ENCODE data around the gene COPS8.

Gene COPS8

DNA sequence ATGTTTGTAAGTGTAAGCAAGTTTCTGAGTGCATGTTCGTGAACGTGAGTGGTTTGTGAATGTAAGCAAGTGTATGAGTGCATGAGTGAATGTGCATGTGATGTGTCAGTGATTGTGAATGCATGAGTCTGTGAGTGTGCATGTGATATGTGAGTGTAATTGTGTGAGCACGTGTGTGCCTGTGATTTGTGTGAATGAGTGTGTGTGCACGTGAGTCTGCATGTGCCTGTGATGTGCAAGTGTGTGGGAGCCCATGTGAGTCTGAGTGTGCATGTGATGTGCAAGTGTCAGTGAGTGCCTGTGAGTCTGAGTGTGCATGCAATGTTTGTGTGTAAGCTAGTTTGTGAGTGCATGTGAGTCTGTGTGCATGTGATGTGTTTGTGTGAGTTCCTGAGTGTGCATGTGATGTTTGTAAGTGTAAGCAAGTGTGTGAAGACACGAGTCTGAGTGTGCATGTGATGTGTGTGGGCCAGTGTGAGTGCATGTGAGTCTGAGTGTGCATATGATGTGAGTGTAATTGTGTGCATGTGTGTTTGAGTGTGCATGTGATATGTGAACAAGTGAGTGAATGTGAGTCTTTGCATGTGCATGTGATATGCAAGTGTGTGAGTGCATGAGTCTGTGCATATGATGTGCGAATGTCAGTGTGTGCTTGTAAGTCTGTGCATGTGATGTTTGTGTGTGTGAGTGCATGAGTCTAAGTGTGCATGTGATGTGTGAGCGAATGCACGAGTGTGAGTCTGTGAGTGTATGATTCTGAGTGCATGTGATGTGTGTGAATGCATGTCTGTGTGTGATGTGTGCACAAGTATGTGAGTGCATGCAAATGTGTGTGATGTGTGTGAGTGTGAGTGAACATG lies 45.1 kb downstream of the COPS8 start:
- no peak for DNase-seq (ENCODE audit: low read depth, low spot score)

DNA sequence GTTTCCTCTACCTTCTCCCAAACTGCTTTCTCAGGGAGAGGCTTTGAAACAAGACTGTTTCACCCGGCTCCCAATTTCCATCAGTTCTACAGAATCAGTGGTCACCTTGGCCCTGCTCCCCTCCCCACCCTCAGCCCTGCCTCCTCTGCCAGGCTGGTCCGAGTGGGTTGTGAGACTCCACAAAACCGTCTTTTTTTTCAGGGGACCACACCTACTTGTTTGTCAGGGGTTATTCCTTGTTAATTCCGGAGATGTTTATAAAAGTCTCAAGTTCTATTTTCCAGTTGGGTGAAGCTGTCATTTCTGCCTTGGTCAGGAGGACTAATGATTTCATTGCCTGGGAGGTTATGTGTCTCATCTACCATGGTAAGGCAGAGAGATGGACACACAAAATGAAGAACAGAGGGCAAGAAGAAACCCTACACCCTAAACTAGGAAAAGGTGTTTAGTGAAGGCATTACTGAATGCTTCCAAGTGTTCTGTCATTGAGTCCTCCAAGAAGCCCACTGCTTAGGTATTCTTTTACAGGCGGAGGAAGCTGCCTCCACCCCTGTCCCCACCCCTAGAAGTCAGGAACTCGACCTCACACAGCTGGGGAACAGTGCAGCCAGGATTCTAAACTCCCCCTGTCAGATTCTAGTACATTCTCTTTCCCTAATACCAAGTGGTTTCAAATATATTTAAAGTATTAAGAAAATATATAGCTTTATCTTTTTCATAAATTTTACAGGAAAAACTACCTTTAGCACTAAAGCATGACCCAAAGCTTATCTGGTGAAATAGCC lies 46.3 kb downstream of the COPS8 start:
- DNase-seq (ENCODE audit: low read depth, low spot score) = no peak

DNA sequence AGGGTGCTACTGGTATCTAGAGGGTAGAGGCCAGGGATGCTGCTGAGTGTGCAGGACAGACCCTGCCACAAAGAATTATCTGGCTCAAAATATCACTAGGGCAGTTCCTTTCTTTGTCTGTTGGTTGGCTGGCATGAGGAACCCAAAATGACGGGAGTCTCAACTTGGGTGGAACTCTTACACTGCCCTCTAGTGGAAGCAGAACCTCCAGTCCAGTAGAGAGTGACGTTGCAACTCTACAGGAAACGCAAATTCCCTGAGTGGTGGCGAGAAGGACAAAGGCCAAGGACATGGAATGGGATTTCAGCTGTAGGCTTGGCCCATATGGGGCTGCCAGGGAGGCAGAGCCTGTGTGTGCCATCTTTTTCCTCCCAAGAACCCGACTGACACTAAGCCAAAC lies 47.1 kb downstream of the COPS8 start:
- DNase-seq (ENCODE audit: low read depth, low spot score) = no peak

DNA sequence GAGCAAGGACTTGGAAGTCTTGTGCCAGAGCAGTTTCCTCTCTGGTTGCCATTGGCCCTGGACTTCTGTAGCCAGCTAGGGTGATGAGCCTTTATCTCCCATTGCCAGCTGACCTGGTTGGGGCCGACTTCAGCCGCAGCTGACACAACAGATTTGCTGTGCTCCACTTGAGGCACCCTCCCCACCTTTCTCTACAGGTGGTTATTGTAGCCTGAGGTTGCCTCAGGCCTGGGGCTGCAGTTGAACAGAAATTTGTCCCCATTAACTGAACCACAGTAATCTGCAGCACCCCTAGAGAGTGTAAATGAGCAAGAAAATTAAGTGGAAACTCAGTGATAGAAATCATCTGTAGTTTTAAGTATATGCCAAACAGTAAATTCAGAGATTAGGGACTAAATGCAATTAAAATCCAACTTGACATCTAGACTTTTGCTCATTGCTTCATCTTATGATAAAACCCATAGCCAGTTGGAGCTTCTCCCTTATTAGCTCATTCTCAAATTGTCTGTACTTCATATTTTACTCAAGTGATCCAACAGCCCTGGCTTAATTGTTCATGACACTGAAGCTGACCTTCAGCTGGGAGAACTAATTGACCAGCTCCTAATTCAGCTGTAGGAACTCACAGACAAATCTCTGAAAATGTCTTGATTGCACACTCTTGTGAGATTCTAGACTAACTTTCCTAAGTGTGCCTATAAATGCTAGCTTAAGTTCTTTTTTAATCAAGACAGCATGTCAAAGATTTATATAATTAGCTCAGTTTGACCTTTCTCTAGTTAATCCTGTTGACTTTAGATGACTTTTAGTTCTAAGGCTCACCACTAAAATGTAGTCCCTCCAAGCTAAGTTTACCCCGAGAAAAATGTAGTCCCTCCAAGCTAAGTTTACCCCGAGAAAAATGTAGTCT lies 48.9 kb downstream of the COPS8 start:
- DNase-seq (ENCODE audit: low read depth, low spot score) = no peak

DNA sequence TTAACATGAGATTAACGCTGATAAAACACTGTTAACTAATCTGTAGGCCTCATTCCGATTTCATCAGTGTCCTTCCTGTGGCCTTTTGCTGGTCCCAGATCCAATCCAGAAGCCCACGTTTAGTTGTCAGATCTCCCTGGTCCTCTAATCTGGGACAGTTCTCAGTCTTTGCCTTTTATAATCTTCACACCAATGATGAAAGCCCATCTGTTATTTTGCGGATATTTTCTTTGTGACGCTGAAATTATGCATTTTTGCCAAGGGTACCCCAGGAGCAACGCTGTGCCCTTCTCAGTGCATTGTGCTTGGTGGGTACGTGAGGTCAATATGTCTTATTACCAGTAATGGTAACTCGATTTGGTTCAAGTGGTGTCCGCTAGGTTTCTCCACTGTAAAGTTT lies 51.1 kb downstream of the COPS8 start:
- no peak for DNase-seq (ENCODE audit: low read depth, low spot score)

DNA sequence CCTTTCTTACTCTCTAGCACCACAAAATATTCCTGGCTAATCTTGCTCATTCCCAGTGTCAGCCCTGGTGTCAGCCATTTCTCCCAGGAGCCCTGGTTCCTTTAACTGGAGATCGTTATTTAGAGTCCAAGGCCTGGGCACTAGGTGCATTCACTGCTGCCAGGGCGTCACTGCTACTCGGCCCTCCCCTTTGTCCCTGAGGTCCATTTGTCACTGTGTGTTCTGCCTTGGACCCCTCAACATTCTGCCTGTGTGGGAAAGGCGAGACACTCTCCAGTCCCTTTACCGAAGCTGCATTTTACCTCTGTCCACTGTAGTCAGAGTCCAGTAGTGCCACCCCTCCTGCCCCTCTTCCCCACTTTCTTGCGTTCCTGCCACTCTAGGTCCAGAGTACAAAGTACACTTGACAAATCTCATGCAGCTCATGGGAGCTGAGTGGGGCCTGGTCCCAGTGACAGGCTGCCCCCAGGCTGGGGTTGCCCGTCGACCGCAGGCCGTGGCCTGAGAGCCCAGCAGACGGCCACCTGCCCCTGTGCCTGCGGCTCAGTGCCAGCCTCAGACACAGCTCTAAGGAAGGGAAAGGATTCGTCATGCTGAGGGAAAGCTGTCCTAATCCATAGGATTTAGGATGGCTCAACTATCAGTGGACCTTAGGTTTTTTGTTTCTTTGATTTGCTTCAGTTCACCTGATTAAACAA lies 52.1 kb downstream of the COPS8 start:
- no peak for DNase-seq (ENCODE audit: low read depth, low spot score)

DNA sequence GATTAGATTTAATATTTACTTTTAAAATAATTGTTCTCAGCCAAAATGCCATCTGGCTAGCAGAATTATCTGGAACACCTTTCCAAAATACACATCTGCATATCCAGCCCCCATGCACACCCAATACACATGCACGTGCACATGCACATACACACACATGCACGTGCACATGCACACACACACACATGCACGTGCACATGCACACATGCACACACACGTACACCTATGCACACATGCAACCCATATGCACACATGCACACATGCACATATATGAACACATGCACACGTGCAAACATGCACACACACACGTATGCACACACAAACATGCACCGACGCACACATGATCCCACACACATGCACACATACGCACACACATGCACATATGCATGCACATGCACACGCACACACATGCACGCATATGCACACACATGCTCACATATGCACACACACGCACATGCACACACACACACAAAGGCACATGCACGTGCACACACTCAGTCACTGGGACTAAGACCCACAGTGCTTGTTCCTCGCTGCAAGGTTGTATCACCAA lies 53.5 kb downstream of the COPS8 start:
- DNase-seq (ENCODE audit: low read depth, low spot score) = no peak

DNA sequence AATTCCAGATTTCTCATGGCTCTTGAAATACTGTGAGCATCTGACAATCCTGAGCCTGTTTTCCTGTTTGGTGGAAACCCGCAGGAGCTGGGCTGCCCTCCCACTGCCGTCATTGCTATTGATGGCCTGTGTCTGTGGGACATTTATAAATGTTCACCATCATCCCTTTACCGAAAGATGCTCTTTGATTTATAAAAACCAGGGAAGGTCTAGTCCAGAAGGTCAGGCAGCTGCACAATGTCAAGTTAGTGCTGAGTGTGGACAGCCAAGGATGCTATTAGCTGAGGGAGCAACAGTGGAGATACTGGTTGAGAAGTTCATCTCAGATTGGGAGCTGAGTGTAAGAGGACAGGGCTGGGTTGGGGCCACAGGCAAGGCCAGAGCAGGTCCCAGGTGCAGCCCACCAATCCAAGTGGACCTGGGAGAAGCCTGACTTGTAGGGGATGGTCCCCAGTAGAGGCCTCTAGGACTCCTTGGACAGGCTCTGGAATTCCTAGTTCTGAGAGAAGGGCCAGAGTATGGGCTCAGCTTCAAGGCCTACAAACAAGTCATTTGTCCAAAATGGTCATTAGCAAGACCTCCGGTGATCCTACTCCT lies 55.1 kb downstream of the COPS8 start:
- DNase-seq (ENCODE audit: low read depth, low spot score) = no peak

DNA sequence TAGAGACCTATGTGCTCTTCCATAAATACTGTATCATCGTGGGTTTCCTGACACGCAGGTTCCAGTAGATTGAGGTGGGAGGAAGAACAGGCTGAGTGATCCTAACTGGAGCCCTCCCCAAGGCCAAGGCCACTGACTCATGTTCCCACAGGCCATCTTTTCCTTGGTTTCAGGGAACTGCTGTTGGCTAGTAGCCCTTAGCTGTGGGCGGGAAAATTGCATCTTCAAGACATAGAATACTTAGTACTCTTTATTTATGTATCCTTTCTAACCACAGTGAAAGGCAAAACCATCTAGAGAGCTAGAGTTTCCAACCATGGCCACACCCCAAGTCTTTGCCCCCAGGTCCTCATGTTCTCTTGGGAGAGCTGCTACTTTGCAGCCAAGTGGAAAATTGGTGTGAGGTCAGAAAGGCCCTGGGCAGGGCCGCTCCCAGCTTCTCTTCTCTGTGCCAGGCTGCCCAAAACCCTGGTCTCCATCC lies 55.9 kb downstream of the COPS8 start:
- no peak for DNase-seq (ENCODE audit: low read depth, low spot score)

DNA sequence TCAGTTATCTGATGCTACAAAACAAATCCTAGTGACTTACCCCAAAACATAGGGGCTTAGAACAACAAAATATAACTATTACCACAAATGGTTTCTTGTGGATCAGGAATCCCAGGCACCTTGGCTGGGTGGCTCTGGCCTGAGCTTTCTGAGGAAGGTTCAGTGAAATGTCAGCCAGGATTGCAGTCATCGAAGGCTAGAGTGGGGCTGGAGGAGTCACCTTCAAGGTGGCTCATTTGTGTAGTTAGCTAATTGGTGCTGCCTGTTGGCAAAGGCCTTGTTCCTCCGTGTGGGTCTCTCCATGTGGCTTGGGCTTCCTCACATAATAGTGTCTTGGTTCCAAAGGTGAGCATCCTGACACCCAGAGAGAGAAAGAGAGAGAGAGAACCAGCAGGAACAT lies 57.4 kb downstream of the COPS8 start:
- no peak for DNase-seq (ENCODE audit: low read depth, low spot score)

DNA sequence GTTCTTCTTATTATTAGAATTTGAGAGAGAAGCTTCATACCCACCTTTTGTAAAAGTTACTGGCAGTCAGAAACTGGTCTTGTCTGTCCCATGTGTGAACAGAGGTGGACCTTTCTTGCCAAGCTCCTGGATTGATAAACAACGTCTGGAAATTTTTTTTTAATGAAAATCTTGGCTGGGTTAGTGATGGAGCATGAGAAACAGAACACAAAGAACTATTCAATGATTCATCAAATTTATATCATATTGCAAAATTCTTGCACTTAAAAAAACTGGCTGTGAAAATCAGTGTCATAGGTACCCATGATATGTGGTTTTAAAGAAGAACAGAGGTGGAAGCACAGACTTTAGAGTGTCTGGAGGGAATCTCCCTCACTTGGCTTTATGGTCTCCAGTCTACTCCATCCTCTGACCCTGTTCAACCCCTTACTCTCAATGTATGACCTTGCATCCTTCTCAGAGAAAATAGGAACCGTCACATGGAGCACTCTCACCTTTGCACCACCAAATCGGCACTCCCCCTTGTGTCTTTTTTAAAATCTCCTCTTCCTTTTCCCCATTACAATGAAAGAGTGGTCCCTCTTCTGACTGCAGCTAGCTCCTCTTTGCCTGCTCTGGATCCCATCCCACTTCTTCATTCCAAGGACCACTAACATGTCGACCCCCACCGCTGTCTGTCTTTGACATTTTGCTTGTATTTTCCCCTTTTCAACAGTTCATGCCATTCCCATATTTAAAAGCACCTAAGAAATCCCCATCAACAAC lies 58.2 kb downstream of the COPS8 start:
- DNase-seq (ENCODE audit: low read depth, low spot score) = no peak

DNA sequence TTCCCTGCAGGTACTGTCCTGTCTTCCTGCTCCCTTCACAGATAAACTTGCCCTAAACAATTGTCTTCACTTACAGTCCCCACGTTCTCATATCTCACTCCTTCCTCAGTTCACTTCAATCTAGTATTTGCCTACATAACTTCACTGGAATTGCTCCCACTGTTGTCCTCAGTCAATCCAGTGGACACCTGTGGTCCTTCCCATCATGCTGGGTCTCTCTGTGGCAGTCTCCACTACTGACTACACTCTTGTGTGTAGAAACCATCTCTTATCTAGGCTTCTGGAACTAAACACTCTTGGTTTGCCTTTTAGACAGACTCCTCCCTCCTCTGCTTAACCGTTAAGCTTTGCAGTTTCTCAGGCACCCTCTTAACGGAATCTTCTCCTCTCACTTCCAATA lies 58.8 kb downstream of the COPS8 start:
- no peak for DNase-seq (ENCODE audit: low read depth, low spot score)

DNA sequence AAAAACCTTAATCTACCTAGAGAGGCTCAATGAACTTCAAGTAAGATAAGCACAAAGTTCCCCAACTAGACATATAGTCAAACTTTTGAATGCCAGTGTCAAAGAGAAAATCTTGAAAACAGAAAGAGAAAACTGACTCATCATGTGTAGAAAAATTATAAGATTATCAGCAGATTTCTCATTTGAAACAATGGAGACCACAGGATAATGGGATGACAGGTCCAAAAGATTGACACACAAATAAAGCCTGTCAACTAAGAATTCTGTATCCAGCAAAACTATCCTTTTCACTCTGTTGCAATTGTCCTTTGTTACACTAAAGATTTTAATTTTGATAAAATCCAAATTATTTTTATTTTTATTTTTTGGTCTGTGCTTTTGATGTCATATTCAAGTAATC lies 61.6 kb downstream of the COPS8 start:
- DNase-seq (ENCODE audit: low read depth, low spot score) = no peak

DNA sequence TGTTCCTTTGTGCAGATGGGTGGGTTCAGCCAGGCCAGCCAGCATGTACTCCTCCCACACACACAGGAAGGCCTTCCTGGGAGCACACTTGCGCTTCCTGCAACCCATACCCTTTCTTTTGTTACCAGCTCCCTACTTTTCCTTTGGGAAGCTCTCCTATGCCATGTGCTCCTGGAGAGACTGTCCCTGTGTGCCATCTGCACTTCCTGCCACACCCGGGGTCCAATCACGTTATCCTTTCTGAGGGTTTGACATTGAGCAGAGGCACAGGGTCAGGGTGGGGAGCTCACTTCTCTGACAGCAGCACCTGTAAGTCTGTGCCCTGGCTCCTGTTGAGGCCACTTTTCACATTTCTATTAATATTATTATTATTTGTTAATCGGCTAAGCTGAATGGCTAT lies 62.9 kb downstream of the COPS8 start:
- no peak for DNase-seq (ENCODE audit: low read depth, low spot score)

DNA sequence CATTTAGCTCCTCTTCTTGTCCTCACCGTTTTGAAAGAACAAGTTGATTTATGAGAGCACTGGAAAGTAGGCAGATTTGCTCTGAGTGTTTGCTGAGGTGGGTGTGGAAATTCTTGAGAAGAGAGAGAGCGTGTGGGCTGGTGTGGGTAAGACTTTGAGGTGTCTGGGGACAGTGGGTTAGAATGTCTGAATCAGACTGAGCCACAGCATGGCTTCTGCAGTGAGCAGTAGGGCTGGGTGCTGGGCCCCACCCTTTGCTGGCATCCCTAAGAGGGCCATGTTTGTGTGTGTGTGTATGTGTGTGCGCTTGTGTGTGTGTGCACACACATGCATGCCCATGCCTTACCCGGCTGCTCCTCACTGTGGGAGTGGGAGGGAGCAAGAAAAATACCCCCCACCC lies 63.7 kb downstream of the COPS8 start:
- no peak for DNase-seq (ENCODE audit: low read depth, low spot score)
